ENCODE results near the gene LMX1A. TPM values are rescaled to one million over a fixed set of nuclear protein-coding genes. Genes with fewer than 3 reads are reported as not detected.

The LMX1A gene
- total and polyA plus RNA-seq, 2 donors (not counting 1 experiment from before 2014, with no cell fraction given), result not detected

GRCh38 chr1:165375623-165376022, 19.1 kb upstream of the LMX1A start:
- no peak for ATAC-seq (ENCODE audit: low read depth)
- intact Hi-C loops (cut with micrococcal nuclease), result no loop called here
- Histone ChIP-seq H3K9me3 (ENCODE audit: control extremely low read depth in 1 of 3, control insufficient read depth in 2 of 3, insufficient read depth in 1 of 3, low read length in 2 of 3) (peaks cover 0 to 13% (median 0%) of the 10 kb centered on the region in 3 donors), H3K79me2 (ENCODE audit: control insufficient read depth, insufficient read depth, low read length) (no peaks in the 10 kb centered on the region), H2AFZ (ENCODE audit: insufficient read depth, low read depth, low read length, poor library complexity, severe bottlenecking) (peak overlapping the region; percentile 44), H3K27me3 (replicated peaks in 1 of 4; ENCODE audit: control extremely low read depth in 1 of 4, control insufficient read depth in 3 of 4, insufficient read depth in 4 of 4, low read length in 3 of 4) (peaks cover 0 to 49% (median 36%) of the 10 kb centered on the region in 4 experiments), H3K4me3 (ENCODE audit: control extremely low read depth in 1 of 5, extremely low read depth in 1 of 5, insufficient read depth in 1 of 5, low read depth in 2 of 5, low read length in 4 of 5) (peak overlapping the region in 1 of 5 experiments; percentile 40), H3K4me1 (ENCODE audit: control insufficient read depth in 2 of 2, insufficient read depth in 2 of 2, low read length in 2 of 2) (peaks cover 15 to 31% of the 10 kb centered on the region in 2 donors), H3K9ac (ENCODE audit: low read length) (peak overlapping the region; percentile 29), H4K20me1 (ENCODE audit: control insufficient read depth, insufficient read depth, low read length, poor library complexity, severe bottlenecking) (no peaks in the 10 kb centered on the region), H3K36me3 (replicated peaks in 1 of 2; ENCODE audit: control extremely low read depth in 1 of 2, control insufficient read depth in 1 of 2, extremely low read depth in 1 of 2, insufficient read depth in 2 of 2, low read length in 1 of 2) (no peaks in the 10 kb centered on the region), H3K27ac (ENCODE audit: low read length in 2 of 2) (no peak overlapping the region), H3K4me2 (replicated peaks; ENCODE audit: low read depth, low read length, poor library complexity, severe bottlenecking) (peak overlapping the region; percentile 67)
- H3K27me3 Mint-ChIP-seq, result peaks cover 73% of the 10 kb centered on the region
- WGBS (ENCODE audit: insufficient coverage), result 4% methylated on average over 2 of the region's 7 CpGs
- H3K27ac Mint-ChIP-seq, result no peak overlapping the region
- TF ChIP-seq, protein P1, sequence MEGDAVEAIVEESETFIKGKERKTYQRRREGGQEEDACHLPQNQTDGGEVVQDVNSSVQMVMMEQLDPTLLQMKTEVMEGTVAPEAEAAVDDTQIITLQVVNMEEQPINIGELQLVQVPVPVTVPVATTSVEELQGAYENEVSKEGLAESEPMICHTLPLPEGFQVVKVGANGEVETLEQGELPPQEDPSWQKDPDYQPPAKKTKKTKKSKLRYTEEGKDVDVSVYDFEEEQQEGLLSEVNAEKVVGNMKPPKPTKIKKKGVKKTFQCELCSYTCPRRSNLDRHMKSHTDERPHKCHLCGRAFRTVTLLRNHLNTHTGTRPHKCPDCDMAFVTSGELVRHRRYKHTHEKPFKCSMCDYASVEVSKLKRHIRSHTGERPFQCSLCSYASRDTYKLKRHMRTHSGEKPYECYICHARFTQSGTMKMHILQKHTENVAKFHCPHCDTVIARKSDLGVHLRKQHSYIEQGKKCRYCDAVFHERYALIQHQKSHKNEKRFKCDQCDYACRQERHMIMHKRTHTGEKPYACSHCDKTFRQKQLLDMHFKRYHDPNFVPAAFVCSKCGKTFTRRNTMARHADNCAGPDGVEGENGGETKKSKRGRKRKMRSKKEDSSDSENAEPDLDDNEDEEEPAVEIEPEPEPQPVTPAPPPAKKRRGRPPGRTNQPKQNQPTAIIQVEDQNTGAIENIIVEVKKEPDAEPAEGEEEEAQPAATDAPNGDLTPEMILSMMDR (IDR thresholded peaks at IDR 0.05), result no peak
- no peak for TF ChIP-seq EZH2 (IDR thresholded peaks at IDR 0.05; ENCODE audit: borderline replicate concordance, insufficient read depth, low read depth, low read length, poor library complexity, severe bottlenecking)
- CTCF ChIA-PET, result interaction anchor here (0.8 to 3.5 kb wide), 4 partner anchors 8 to 224 kb away, joined by 3 to 20 read pairs (median 4); no protein-coding TSS in a partner anchor
- no peaks in the 10 kb centered on the region for H3K9me3 Mint-ChIP-seq (ENCODE audit: insufficient read depth)
- no peak for DNase-seq
- POLR2A ChIA-PET, result no interaction called here
- no peak overlapping the region for H3K4me3 Mint-ChIP-seq
- H3K4me1 Mint-ChIP-seq, result peaks cover 20% of the 10 kb centered on the region

DNA sequence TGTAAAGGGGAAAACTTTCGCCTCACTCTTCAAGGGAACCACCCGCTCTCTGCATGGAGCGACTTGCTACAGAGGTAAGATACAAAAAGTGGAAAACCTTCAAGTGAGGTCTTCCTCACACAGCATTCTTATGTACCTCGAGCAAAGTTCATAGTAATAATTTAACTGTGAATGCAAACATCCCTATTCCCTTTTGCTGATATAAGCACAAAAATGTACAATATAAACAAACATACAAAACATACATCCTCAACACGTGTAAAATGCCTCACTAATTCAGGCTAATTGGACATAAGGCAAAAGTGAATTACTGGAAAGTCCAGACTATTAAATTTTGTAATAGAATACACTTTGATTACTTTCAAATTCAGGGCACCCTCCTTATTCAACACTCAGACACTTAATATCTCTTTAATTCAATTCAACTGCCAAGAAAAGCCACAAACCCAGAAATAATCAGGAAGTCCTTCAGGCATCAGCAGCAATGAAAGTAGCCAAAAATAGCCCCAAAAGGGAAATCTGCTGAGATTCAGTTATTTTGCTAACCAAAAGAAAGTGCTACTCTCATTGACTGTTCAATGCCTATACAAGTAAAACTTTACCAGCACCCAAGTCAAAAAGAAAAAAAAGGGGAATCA, 15.2 kb upstream of the LMX1A start:
- no CpG with 5 or more reads among the region's 5 CpGs for WGBS (ENCODE audit: insufficient coverage)
- intact Hi-C loops (cut with micrococcal nuclease), result no loop called here
- Histone ChIP-seq H3K79me2 (ENCODE audit: control insufficient read depth, insufficient read depth, low read length) (no peaks in the 10 kb centered on the region), H3K36me3 (replicated peaks in 1 of 2; ENCODE audit: control extremely low read depth in 1 of 2, control insufficient read depth in 1 of 2, extremely low read depth in 1 of 2, insufficient read depth in 2 of 2, low read length in 1 of 2) (no peaks in the 10 kb centered on the region), H3K9ac (ENCODE audit: low read length) (no peak overlapping the region), H2AFZ (ENCODE audit: insufficient read depth, low read depth, low read length, poor library complexity, severe bottlenecking) (no peak overlapping the region), H3K27ac (ENCODE audit: low read length in 2 of 2) (no peak overlapping the region), H4K20me1 (ENCODE audit: control insufficient read depth, insufficient read depth, low read length, poor library complexity, severe bottlenecking) (no peaks in the 10 kb centered on the region), H3K27me3 (replicated peaks in 1 of 4; ENCODE audit: control extremely low read depth in 1 of 4, control insufficient read depth in 3 of 4, insufficient read depth in 4 of 4, low read length in 3 of 4) (peaks cover 0 to 51% (median 30%) of the 10 kb centered on the region in 4 experiments), H3K4me1 (ENCODE audit: control insufficient read depth in 2 of 2, insufficient read depth in 2 of 2, low read length in 2 of 2) (peaks cover 12 to 25% of the 10 kb centered on the region in 2 donors), H3K4me3 (ENCODE audit: control extremely low read depth in 1 of 5, extremely low read depth in 1 of 5, insufficient read depth in 1 of 5, low read depth in 2 of 5, low read length in 4 of 5) (no peak overlapping the region), H3K9me3 (ENCODE audit: control extremely low read depth in 1 of 3, control insufficient read depth in 2 of 3, insufficient read depth in 1 of 3, low read length in 2 of 3) (peaks cover 0 to 7% (median 0%) of the 10 kb centered on the region in 3 donors), H3K4me2 (replicated peaks; ENCODE audit: low read depth, low read length, poor library complexity, severe bottlenecking) (no peak overlapping the region)
- ChIA-PET CTCF (no interaction called here), POLR2A (no interaction called here)
- no peaks in the 10 kb centered on the region for H3K9me3 Mint-ChIP-seq (ENCODE audit: insufficient read depth)
- TF ChIP-seq EZH2 (IDR thresholded peaks at IDR 0.05; ENCODE audit: borderline replicate concordance, insufficient read depth, low read depth, low read length, poor library complexity, severe bottlenecking), result no peak
- TF ChIP-seq, protein P1 (IDR thresholded peaks at IDR 0.05), result no peak
- no peak overlapping the region for H3K27ac Mint-ChIP-seq
- H3K4me1 Mint-ChIP-seq, result peaks cover 14% of the 10 kb centered on the region
- no peak overlapping the region for H3K4me3 Mint-ChIP-seq
- no peak for DNase-seq
- ATAC-seq (ENCODE audit: low read depth), result no peak
- peaks cover 87% of the 10 kb centered on the region for H3K27me3 Mint-ChIP-seq

Data from B cell (primary cell).